Lower leg skin (tissue), 3 donors: Measurements from ENCODE around the gene ADARB2.

Experiments used
- POLR2A ChIP-seq, 2 donors: fragments of 450-650 bp; IDR thresholded peaks; one replicate each; pipeline ENCODE4 v1.6.1; 2016 to 2017; ENCODE audit warnings: antibody characterized with exemption in 2 of 2, mild to moderate bottlenecking in 1 of 2, moderate library complexity in 1 of 2
- TF ChIP-seq, protein P1 (sequence below), 3 donors: fragments of 450-650 bp; IDR thresholded peaks; one replicate each; pipeline ENCODE4 v1.5.1; 2016; ENCODE audit warnings: antibody characterized with exemption in 3 of 3, mild to moderate bottlenecking in 3 of 3, moderate library complexity in 2 of 3

DNA sequence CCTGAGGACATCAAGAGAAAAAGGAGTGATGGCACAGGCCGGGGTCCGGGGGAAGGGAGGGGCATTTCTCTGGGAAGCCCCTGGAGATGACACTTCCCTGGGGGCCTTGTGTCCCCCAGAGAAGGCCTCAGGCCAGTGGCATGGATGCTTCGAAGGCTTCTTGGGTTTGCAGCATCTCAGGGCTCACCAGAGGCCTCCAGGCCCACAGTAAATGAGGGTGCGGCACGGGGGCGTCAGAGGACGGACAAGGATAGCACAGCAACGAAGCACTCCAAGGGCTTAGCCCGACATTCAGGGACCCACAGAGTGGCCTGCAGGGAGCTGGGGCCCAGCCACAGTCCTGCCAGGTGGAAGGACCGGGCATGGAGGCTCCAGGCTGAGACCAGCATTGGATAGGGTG lies 71.6 kb downstream of the ADARB2 start:
- no peak for TF ChIP-seq POLR2A (IDR thresholded peaks at IDR 0.05)
- TF ChIP-seq, protein P1, sequence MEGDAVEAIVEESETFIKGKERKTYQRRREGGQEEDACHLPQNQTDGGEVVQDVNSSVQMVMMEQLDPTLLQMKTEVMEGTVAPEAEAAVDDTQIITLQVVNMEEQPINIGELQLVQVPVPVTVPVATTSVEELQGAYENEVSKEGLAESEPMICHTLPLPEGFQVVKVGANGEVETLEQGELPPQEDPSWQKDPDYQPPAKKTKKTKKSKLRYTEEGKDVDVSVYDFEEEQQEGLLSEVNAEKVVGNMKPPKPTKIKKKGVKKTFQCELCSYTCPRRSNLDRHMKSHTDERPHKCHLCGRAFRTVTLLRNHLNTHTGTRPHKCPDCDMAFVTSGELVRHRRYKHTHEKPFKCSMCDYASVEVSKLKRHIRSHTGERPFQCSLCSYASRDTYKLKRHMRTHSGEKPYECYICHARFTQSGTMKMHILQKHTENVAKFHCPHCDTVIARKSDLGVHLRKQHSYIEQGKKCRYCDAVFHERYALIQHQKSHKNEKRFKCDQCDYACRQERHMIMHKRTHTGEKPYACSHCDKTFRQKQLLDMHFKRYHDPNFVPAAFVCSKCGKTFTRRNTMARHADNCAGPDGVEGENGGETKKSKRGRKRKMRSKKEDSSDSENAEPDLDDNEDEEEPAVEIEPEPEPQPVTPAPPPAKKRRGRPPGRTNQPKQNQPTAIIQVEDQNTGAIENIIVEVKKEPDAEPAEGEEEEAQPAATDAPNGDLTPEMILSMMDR (IDR thresholded peaks at IDR 0.05): no peak
